ENCODE measurements around the gene ELOB.

ELOB gene

GRCh38 chr16:2782583-2783351 lies 5.7 kb upstream of the ELOB start:
- DNase-seq: no peak

- DNase-seq: no peak
These were observed 3.2 kb upstream of the ELOB start for GRCh38 chr16:2779978-2780898.

GRCh38 chr16:2779151-2779920 lies 2.3 kb upstream of the ELOB start:
- no peak for DNase-seq

- DNase-seq: no peak
These were observed 1.5 kb upstream of the ELOB start for GRCh38 chr16:2778630-2778958.

- DNase-seq: peak; percentile 51
These were observed 986 bp upstream of the ELOB start for GRCh38 chr16:2777903-2778629.

GRCh38 chr16:2776500-2777139 lies 460 bp downstream of the ELOB start:
- DNase-seq: no peak

- DNase-seq: no peak
These were observed 1.1 kb downstream of the ELOB start for GRCh38 chr16:2775765-2776499.

- no peak for DNase-seq
These were observed 1.9 kb downstream of the ELOB start for GRCh38 chr16:2775131-2775716.

- no peak for DNase-seq
These were observed 2.8 kb downstream of the ELOB start for GRCh38 chr16:2774161-2774891.

- DNase-seq: no peak
These were observed 3.7 kb downstream of the ELOB start for GRCh38 chr16:2773188-2773968.

- no peak for DNase-seq
These were observed 5.3 kb downstream of the ELOB start for GRCh38 chr16:2771496-2772402.

- no peak for DNase-seq
These were observed 6.8 kb downstream of the ELOB start for GRCh38 chr16:2770057-2770951.

- DNase-seq: no peak
These were observed 7.4 kb downstream of the ELOB start for GRCh38 chr16:2769675-2770056.

GRCh38 chr16:2769100-2769529 lies 8.0 kb downstream of the ELOB start:
- DNase-seq: no peak

GRCh38 chr16:2768403-2769089 lies 8.5 kb downstream of the ELOB start:
- no peak for DNase-seq

GRCh38 chr16:2767891-2768290 lies 9.2 kb downstream of the ELOB start:
- DNase-seq: no peak

All from CD4-positive, alpha-beta T cell treated with Interleukin-6 for 4 hours (primary cell).